ENCODE results near the gene UBE2R2. TPM values are rescaled to one million over a fixed set of nuclear protein-coding genes. Genes with fewer than 3 reads are reported as not detected.
"Not testable (repeated sequence)": the region's sequence is repeated elsewhere in the genome, so short reads cannot be mapped to it uniquely, and the experiment has no call there.

Gene UBE2R2
- total RNA-seq, 1 donor from 2014 or later = 20.6 TPM

GRCh38 chr9:33843312-33843961 lies 26.5 kb downstream of the UBE2R2 start:
- no peak for DNase-seq

GRCh38 chr9:33846231-33846630 lies 29.3 kb downstream of the UBE2R2 start:
- no peak for DNase-seq

- not testable (repeated sequence) for DNase-seq
These were observed 30.9 kb downstream of the UBE2R2 start for GRCh38 chr9:33847894-33848205.

GRCh38 chr9:33850267-33850629 lies 33.3 kb downstream of the UBE2R2 start:
- DNase-seq = no peak

- peak; percentile 11 for DNase-seq
These were observed 33.7 kb downstream of the UBE2R2 start for GRCh38 chr9:33850677-33851076.

GRCh38 chr9:33851301-33851700 lies 34.3 kb downstream of the UBE2R2 start:
- peak; percentile 39 for DNase-seq

GRCh38 chr9:33852216-33852826 lies 35.4 kb downstream of the UBE2R2 start:
- peak; percentile 85 for DNase-seq

- no peak for DNase-seq
These were observed 39.3 kb downstream of the UBE2R2 start for GRCh38 chr9:33856247-33856646.

- DNase-seq = peak; percentile 10
These were observed 41.5 kb downstream of the UBE2R2 start for GRCh38 chr9:33858423-33858822.

GRCh38 chr9:33860200-33860871 lies 43.4 kb downstream of the UBE2R2 start:
- peak; percentile 11 for DNase-seq

GRCh38 chr9:33861917-33862453 lies 45.0 kb downstream of the UBE2R2 start:
- no peak for DNase-seq

GRCh38 chr9:33863027-33863426 lies 46.1 kb downstream of the UBE2R2 start:
- DNase-seq = not testable (repeated sequence)

GRCh38 chr9:33867747-33868439 lies 50.9 kb downstream of the UBE2R2 start:
- DNase-seq = peak; percentile 15

- DNase-seq = peak; percentile 84
These were observed 51.5 kb downstream of the UBE2R2 start for GRCh38 chr9:33868440-33868973.

- DNase-seq = not testable (repeated sequence)
These were observed 52.3 kb downstream of the UBE2R2 start for GRCh38 chr9:33869243-33869642.

- DNase-seq = no peak
These were observed 60.9 kb downstream of the UBE2R2 start for GRCh38 chr9:33877727-33878489.

GRCh38 chr9:33878691-33879366 lies 61.9 kb downstream of the UBE2R2 start:
- no peak for DNase-seq

GRCh38 chr9:33880211-33881089 lies 63.5 kb downstream of the UBE2R2 start:
- DNase-seq = no peak

GRCh38 chr9:33881635-33882034 lies 64.7 kb downstream of the UBE2R2 start:
- DNase-seq = peak; percentile 58

All from dermis blood vessel endothelial cell (primary cell).